Upper lobe of right lung (tissue), 1 donor: ENCODE data around the gene TMEM117. TPM values are rescaled to one million over a fixed set of nuclear protein-coding genes. Genes with fewer than 3 reads are reported as not detected.

ENCODE experiments used
- ATAC-seq: fragments of 200-7000 bp; cut with Tn5 transposase; one replicate; pipeline ENCODE4 v1.9.1; 2020; ENCODE audit warnings: mild to moderate bottlenecking, moderate library complexity
- DNase-seq: peaks from one replicate; pipeline ENCODE4 v3.0.0-alpha.2; 2020
- H3K27ac ChIP-seq: fragments of 200-600 bp; one replicate; pipeline ENCODE4 v1.8.0; 2022
- H3K27me3 ChIP-seq: fragments of 200-600 bp; one replicate; pipeline ENCODE4 v1.8.0; 2022; ENCODE audit warnings: mild to moderate bottlenecking
- H3K36me3 ChIP-seq: fragments of 200-600 bp; one replicate; pipeline ENCODE4 v1.8.0; 2022
- H3K4me1 ChIP-seq: fragments of 200-600 bp; one replicate; pipeline ENCODE4 v1.8.0; 2022
- H3K4me3 ChIP-seq: fragments of 200-600 bp; one replicate; pipeline ENCODE4 v1.8.0; 2022; ENCODE audit warnings: mild to moderate bottlenecking
- H3K9me3 ChIP-seq: fragments of 200-600 bp; one replicate; pipeline ENCODE4 v1.8.0; 2022
- intact Hi-C: fragments of 100-400 bp; cut with DNase I; formaldehyde crosslinking; loops from one replicate; pipeline ENCODE4 v1.11.0; 2022
- total RNA-seq: library from RNA; stranded (reverse); fragmentation: NEBNext Ultra II Directional; extraction: Animal tissue kit (Norgen Biotek cat#: 25700); gene quantifications from one replicate; pipeline ENCODE4 v1.2.1, GENCODE V29; 2021
- TF ChIP-seq, protein P1 (sequence below): fragments of 200-600 bp; IDR thresholded peaks from one replicate; pipeline ENCODE4 v1.8.0; 2022; ENCODE audit warnings: antibody characterized with exemption
- donor health status: DM: no; HTN: yes; CAD: no; lungs with severe emphysema.

The TMEM117 gene
- total RNA-seq, 1 donor from 2014 or later, result 4.6 TPM

- H3K9me3 ChIP-seq, result no peaks in the 10 kb centered on the region
- no peaks in the 10 kb centered on the region for H3K36me3 ChIP-seq
- no peaks in the 10 kb centered on the region for H3K27me3 ChIP-seq
- no peak for DNase-seq
- TF ChIP-seq, protein P1, sequence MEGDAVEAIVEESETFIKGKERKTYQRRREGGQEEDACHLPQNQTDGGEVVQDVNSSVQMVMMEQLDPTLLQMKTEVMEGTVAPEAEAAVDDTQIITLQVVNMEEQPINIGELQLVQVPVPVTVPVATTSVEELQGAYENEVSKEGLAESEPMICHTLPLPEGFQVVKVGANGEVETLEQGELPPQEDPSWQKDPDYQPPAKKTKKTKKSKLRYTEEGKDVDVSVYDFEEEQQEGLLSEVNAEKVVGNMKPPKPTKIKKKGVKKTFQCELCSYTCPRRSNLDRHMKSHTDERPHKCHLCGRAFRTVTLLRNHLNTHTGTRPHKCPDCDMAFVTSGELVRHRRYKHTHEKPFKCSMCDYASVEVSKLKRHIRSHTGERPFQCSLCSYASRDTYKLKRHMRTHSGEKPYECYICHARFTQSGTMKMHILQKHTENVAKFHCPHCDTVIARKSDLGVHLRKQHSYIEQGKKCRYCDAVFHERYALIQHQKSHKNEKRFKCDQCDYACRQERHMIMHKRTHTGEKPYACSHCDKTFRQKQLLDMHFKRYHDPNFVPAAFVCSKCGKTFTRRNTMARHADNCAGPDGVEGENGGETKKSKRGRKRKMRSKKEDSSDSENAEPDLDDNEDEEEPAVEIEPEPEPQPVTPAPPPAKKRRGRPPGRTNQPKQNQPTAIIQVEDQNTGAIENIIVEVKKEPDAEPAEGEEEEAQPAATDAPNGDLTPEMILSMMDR, result no peak
- H3K27ac ChIP-seq, result no peak overlapping the region
- intact Hi-C loops, result no loop called here
- no peak overlapping the region for H3K4me3 ChIP-seq
- H3K4me1 ChIP-seq, result no peaks in the 10 kb centered on the region
- no peak for ATAC-seq
Measured at GRCh38 chr12:43912859-43913258, 77.0 kb downstream of the TMEM117 start.

GRCh38 chr12:43914391-43914790 lies 78.5 kb downstream of the TMEM117 start:
- intact Hi-C loops, result no loop called here

GRCh38 chr12:43914923-43915468 lies 79.1 kb downstream of the TMEM117 start:
- Histone ChIP-seq H3K4me3 (no peak overlapping the region), H3K27me3 (no peaks in the 10 kb centered on the region), H3K4me1 (no peaks in the 10 kb centered on the region), H3K9me3 (no peaks in the 10 kb centered on the region), H3K27ac (no peak overlapping the region), H3K36me3 (no peaks in the 10 kb centered on the region)
- ATAC-seq (no peak), DNase-seq (no peak)
- TF ChIP-seq, protein P1, result no peak
- intact Hi-C loops, result no loop called here

More at GRCh38 chr12:43914391-43914790, 78.5 kb downstream of the TMEM117 start:
- H3K36me3 ChIP-seq, result no peaks in the 10 kb centered on the region
- H3K27me3 ChIP-seq, result no peaks in the 10 kb centered on the region
- H3K4me3 ChIP-seq, result no peak overlapping the region
- ATAC-seq, result no peak
- H3K9me3 ChIP-seq, result no peaks in the 10 kb centered on the region
- H3K27ac ChIP-seq, result no peak overlapping the region
- DNase-seq, result no peak
- TF ChIP-seq, protein P1, result no peak
- H3K4me1 ChIP-seq, result no peaks in the 10 kb centered on the region

DNA sequence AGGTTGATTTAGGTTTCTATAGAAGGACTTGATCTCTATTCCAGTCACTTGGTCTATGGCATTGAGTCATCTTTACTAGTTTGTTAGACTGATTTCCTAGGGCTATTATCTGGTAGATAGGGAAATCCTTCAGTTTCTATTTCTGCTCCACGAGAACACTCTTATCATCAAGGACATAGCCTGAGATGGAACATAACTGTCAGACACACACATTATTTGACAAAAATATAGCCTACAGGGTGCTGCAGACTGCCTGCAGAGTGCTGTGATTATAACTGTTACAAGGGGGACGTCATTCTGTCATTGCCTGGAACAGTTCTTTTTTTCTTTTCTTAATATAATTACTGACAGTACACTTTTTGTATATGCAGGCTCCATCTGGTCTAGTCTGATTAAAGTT lies 82.0 kb downstream of the TMEM117 start:
- no peak for ATAC-seq
- no peaks in the 10 kb centered on the region for H3K4me1 ChIP-seq
- intact Hi-C loops, result no loop called here
- TF ChIP-seq, protein P1, result no peak
- DNase-seq, result no peak
- H3K36me3 ChIP-seq, result no peaks in the 10 kb centered on the region
- H3K27me3 ChIP-seq, result no peaks in the 10 kb centered on the region
- no peaks in the 10 kb centered on the region for H3K9me3 ChIP-seq
- no peak overlapping the region for H3K4me3 ChIP-seq
- H3K27ac ChIP-seq, result no peak overlapping the region

DNA sequence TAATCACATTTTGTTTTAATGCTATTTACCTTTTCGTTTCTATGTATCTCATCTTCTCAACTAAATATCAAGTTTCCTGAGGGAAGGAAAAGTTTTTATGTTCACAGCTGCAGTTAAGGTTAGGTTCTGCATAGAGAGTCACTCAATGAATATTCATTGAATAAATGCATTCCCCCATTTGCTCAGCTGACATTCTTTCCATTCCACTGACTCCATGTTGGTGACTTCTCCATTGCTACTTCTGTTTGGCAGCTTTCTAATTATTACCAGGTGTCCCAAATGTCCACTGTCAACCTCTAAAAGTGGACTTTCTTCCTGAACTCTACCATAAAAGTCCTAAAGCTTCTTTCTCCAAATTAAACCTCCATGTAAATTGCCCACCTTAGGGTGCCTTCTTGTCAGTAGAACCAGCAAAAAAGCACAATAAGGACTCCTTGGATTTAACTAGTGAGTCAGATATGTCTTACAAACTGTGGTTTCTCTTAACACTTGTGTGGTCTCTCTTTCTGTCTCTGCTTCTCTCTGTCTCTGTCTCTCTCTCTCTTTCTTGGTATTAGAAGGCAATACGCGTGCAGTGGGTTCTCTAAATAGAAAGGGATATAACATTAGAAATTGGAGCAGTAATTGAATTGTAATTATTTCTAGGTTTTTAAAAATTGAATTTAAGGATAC lies 85.9 kb downstream of the TMEM117 start:
- Histone ChIP-seq H3K27ac (no peak overlapping the region), H3K27me3 (no peaks in the 10 kb centered on the region), H3K4me3 (no peak overlapping the region), H3K36me3 (no peaks in the 10 kb centered on the region), H3K4me1 (no peaks in the 10 kb centered on the region), H3K9me3 (no peaks in the 10 kb centered on the region)
- DNase-seq (no peak), ATAC-seq (no peak)
- TF ChIP-seq, protein P1, result no peak
- intact Hi-C loops, result no loop called here
